SH-SY5Y (cell line): ENCODE data around the gene FBXO24.

Experiments
- GATA2 ChIP-seq: IDR thresholded peaks from 2 replicates; pipeline ENCODE4 v1.6.1; 2011; ENCODE audit warnings: mild to moderate bottlenecking, low read depth, low read length
- GATA3 ChIP-seq: IDR thresholded peaks from 2 replicates; pipeline ENCODE4 v1.6.1; 2011; ENCODE audit warnings: low read depth, mild to moderate bottlenecking, low read length, moderate library complexity

FBXO24 gene

GRCh38 chr7:100552532-100552931 is 33.6 kb upstream of the FBXO24 start:
- TF ChIP-seq GATA3 (no peak), GATA2 (no peak)

DNA sequence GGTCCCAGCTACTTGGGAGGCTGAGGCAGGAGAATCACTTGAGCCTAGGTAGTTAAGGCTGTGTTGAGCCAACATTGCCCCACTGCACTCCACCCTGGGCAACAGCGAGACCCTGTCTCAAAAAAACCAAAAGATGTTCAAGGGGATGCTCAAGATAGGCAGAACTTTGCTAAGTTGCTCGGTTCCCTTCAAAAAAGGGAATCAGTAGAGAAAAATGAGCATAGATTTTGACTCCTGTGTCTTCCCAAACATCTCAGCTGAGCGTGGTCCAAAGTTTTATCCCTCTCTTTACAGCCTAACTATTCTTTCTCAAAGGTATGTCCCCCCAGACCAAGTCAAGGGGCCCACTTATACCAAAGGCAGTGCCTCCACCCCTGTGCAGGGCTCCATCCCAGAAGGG is 33.1 kb upstream of the FBXO24 start:
- TF ChIP-seq GATA3 (no peak), GATA2 (no peak)

DNA sequence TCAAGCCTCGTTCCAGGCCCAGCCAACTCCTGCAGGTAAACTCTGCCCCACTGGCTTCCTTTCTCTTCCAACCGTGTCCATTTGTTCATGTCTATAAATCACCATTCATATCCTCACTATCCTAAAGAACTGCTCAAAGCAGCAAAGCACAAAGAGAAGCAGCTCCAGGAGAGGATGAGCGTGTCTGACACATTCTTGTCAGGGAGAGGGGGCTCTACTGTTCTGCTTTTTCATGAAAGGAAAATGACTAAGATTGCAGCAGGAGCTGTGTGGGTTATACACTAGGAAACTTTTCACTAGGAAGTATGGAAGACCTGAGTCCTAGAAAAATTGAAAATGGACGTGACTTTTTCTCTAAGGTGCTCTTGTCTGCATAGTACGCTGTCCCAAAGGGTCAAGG is 30.4 kb upstream of the FBXO24 start:
- TF ChIP-seq GATA2 (no peak), GATA3 (no peak)

DNA sequence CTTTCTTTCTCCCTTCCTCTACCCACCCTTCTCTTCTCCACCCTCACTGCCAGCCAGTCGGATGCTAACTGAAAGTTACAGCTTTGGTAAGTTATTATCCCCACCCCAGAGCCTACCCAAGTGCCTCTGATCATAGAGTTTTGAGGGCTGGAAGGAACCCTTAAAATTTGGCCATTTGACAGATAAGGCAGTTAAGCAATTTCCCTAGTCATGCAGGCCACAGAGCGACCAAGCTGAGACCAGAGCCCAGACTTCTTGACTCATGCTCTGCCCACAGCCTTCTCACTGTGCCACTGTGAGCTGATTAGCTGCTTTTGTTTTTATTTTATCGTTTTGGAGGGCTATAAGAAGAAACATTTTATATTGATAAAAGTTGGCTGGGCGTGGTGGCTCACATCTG is 29.6 kb upstream of the FBXO24 start:
- no peak for TF ChIP-seq GATA3
- TF ChIP-seq GATA2, result no peak

- TF ChIP-seq GATA3 (no peak), GATA2 (no peak)
These were observed 27.0 kb upstream of the FBXO24 start for GRCh38 chr7:100559127-100559526.

- TF ChIP-seq GATA3, result no peak
- no peak for TF ChIP-seq GATA2
These were observed 24.5 kb upstream of the FBXO24 start for GRCh38 chr7:100561491-100562194.

GRCh38 chr7:100562195-100563099 is 23.7 kb upstream of the FBXO24 start:
- no peak for TF ChIP-seq GATA2
- no peak for TF ChIP-seq GATA3

DNA sequence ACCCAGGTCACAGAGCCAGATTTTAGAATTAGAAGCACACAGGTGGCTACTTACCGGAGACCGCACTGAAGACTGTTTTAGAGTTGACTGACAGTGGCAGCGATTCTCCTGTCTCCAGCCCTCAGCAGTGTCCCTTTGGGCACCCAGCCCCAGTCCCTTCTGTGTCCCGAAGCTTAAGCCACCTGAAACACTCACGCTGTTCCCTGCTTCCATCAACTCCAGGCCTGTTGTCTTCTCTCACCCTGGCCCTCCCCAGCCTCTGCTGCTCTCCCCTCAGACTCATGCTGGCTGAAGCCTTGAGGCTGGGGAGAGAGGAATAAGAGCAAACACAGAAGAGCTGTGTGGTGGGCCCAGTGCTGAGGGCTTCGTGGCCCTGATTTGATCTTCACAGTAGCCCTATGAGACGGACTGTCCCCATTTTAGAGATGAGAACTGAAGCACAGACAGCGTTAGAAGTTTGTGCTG is 23.0 kb upstream of the FBXO24 start:
- TF ChIP-seq GATA3 (no peak), GATA2 (no peak)

DNA sequence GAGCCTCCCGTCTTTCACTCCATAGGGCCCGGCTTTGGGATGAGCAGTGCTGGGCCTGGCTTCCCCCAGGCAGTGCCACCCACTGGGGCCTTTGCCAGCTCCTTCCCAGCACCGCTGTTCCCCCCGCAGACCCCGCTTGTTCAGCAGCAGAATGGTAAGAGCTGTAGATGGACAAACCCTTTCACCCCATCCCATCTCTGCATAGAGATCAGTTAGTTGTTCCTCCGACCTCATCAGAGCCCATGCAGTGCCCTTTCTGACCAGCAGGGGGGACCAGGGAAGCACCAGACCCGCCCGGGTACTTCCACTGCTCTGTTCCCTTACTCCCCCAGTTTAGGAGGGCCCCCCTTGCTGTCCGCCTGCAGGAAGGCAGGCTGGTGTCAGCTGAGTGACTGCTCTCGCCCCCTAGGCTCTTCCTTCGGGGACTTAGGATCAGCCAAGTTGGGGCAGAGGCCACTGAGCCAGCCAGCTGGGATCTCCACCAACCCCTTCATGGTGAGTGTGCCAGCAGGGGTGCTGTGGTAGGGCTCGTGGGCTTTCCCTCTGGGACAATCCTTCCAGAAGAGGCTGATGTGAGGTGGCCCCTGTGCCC is 22.2 kb upstream of the FBXO24 start:
- TF ChIP-seq GATA2 (no peak), GATA3 (no peak)

- TF ChIP-seq GATA2, result no peak
- TF ChIP-seq GATA3, result no peak
These were observed 21.0 kb upstream of the FBXO24 start for GRCh38 chr7:100565133-100565571.

DNA sequence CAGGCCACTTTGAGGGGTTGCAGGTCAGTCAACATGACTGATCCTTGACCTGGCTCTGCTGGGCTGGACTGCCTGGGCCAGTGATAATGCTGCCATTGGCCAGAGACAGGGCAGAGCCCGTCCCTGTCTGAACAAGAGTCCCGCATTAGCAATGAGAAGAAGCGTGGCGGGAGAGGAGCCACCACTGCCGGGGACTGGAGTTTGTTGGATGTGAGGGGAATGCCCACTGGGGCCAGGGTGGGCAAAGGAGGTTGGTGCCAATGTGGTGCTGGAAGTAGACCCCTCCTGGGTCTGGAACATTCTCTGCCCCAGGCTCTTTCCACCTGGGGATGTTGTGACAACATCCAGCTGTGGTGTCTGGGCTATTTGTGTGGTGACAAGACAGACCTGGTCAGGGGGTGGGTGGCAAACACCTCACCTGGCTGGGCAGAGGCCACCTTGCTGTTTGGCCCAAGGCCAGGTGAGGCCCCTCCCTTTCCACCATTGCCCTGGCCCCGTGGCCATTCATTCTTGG is 20.1 kb upstream of the FBXO24 start:
- TF ChIP-seq GATA3 (no peak), GATA2 (no peak)

- TF ChIP-seq GATA3 (no peak), GATA2 (no peak)
These were observed 18.9 kb upstream of the FBXO24 start for GRCh38 chr7:100567031-100567730.

GRCh38 chr7:100567751-100568175 is 18.4 kb upstream of the FBXO24 start:
- no peak for TF ChIP-seq GATA3
- no peak for TF ChIP-seq GATA2
